GM19023 (cell line): ENCODE data around the gene FOXP1.

Experiments
- ATAC-seq: cut with Tn5 transposase; IDR thresholded peaks from one replicate; pipeline ENCODE4 v1.9.1; 2021; ENCODE audit warnings: mild to moderate bottlenecking, moderate library complexity; ENCODE audit not compliant: unreplicated experiment

FOXP1 gene

DNA sequence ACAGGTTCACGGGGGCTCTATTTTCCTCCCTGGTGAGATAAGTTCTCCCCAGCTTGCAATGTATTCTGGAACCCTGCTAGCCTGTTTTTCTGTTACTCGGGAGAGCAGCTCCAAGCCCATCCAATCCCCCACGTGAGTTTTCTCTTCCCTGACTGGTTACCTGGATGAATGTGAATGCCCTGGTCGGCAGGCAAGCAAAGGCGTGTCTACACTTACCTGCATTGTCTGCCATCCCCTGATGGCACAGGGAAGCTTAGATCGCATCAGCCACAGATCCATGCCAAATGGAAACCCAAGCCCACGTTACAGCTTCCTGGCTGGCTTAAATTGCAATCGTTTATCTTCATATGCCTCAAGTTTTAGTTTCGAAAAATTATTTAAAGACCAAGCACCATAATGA, 149.9 kb downstream of the FOXP1 start:
- ATAC-seq: no peak

DNA sequence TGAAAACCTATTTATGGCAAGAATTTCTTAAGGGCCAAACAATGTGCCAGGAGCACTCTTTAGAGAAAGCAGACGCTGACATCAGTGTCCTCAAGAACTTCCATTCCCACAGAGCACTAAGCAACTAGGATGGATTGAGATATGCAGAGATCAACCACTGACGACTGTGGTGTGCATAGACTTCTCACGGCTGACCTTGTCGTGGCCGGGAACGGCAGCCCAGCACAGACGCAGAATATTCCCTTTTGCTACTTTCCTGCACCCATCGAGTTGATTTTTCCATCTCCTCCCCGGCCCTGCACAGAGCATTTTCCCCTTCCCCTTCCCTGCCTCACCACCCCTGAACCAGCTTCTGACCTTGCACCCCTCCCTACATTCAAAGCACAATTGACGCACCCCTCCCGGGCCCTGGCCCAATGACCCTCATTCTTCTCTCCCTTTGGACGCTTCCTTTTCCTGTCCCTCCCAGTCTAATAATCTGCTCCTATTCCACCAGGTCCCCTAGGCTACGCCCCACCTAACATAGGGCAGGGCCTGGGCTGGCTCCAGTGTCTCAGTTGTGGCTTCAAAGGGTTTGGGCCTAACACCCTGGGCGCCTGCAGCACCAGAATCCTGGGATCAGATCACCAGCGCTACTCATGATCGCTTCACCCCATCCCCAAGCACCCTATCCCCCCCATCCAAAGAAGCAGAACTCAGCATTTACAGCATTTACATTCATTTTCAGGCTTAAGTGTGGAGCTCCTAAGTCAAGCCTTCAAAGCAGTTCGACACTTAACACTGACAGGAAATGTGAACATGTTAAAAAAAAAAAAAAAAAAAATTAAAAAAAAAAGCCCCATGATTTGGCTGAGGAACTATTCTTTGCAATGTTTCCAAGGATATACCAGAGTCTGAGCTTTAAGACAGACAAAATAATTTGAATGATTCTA, 151.2 kb downstream of the FOXP1 start:
- ATAC-seq: no peak

DNA sequence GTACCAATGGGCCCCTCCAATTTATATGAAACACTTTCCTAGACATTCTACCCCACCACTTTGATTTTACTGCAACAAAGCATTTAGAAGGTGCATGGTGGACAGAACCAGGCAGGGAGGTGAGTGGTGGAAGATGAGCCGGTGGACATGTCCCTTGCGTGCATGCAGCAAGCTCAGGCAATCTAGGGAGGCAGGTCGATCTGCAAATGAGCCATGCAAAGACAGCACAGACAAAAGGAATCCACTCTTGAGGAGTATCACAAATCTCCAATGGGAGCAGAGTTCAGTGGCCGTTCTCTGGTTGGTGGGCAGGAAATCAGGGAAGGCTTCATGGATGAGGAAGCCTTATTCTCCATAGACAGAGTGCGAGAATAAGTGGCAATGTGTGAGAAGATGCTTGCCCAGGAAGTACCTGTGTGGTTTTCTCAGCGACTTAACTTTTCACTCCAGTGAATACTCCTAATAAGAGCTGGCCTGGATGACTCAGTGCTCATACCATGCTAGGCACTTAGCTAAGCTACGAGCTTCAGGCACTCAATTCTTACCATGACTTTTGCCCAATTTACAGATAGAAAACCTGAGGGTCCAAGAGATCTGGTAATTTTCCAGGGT, 152.5 kb downstream of the FOXP1 start:
- no peak for ATAC-seq

DNA sequence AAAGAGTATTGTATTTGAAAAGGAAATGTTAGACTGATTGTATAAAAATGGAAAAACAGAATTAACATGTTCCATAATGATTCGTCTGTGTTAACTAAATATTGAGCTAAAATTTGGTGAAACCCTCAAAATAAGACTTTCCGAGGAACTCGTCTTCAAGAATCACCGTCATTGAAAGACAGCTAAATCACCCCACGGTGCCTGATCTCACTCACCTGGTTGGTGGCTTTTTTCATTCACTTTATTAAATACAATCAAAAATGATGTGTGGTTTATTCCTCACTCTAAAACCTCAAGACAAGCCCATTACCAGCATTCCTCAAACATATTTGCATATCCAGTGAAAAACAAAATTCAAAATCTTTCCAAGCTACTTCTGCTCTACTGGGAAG, 153.9 kb downstream of the FOXP1 start:
- ATAC-seq: no peak

DNA sequence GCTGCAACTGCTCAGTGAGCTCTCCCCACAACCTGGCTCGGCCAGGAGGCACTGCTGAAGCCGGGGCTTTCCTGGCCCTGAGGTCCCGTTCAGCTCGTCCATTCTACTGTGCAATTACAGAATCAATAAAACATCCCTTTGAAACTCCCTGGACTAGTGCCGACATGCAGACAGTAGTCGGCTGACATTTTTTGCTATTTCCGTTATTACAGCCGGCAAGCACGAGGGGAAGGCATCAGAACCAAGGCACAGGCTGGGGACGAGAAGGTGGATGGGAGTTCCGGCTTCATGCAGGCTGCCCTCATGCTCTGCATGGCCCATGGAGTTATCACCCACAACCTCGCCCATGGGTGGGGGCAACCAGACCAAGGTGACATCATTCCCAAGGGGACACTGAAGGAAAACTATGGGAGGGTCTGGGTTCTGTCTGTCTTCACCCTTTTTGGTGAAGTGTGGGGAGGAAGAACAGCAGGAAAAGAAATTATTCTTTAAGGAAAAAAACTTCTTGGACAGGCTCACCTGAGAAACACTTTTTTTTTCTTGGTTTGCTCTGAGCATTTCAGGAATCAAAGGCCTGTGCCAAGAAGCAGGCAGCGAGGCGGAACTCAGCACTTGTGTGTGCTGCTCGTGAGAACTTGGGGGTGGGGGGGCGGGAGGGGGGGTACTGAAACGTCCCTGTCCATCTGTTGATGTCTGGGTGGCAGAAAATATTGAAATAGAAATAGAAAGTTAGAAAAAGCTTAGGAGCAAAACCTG, 154.5 kb downstream of the FOXP1 start:
- ATAC-seq: no peak

DNA sequence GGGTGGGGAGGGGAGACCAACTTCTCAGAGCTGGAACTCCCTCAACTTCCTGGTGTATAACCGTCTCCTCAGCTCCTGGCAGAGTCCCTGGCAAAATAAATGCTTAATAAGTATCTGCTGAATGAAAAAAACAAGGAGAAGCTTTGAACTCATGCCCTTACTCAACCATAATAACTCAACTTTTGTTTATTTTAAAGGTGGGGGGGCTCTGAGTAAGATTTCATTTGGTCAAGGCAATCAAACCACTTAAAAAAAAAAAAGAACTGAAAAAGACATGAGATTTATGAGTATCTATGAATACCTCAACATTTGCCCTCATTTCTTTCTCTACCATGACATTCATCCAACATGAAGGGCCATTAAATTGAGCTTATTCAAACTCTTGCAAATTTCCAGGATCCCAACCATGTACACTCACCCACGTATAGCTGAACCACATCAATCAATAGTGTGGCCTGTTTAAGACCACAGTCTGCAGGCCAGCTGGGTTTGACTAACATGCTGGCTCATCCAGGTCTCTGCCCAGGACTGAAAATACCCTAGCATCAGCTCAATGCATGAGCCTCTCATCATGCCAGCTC, 157.9 kb downstream of the FOXP1 start:
- no peak for ATAC-seq

DNA sequence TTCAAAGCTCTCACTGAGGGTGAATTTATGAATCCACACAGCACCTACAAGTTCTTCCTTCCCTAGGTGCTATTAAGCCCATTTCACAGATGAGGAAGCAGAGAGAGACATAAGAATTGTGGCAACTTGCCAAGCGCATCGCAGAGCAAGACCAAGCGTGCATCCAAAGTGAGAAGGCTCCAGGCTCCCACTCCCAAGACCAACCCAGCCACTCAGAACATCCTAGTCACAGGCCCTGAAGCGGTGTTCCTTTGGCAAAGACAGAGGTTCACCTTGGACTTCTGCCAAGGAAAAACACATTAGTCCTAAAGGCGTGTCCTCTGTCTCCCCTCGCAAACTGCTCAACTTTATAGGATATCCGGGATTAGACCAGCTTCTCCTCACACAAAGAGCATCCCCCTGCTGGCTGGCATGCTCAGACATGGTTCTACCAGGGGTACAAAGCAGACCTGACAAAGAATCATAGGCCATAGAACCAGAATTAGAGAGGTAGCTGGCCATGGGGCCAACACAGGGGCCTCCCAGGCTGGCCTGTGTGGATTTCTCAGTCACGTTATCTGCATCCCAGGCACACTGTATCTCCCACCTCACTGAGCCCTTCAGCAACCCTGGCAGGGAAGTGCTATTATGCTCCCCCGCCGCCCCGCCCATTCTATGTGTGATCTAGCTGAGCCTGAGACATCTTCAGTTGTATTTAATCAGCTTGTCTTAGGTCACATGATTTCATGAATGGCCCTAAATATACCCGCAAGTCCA, 160.2 kb downstream of the FOXP1 start:
- ATAC-seq: no peak

DNA sequence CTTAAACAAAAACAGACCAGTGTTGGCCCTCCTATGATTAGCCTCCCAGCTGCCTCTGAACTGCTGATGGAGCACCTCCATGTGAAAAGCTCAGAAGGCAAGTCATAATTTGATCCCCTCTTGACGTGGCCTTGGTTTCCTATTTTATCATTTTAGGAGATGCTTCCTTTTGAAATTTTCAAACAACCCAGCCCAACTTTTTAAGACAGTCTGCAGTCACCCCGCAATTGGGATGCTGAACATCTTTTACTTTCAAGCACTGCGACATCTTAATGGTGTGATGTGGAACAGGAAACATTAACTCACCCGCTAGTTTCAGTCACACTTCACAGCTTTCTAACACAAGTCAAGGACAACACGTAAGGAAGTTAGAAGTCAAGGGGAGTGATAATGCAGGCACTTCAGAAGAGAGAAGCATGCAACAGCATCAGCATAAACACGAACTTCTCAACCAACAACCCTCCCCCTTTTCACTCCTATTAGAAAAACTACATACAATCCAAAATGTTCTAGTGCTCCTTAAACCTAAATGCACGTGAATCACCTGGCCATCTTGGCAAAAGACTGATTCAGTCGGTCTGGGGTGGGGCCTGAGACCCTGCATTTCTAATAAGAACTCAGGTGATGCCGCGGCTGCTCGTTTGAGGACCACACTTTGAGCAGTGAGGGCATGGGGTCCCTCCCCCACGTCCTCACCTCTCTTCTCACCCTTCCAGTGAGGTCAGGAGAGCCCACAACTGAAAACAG, 161.5 kb downstream of the FOXP1 start:
- peak; percentile 82 for ATAC-seq

DNA sequence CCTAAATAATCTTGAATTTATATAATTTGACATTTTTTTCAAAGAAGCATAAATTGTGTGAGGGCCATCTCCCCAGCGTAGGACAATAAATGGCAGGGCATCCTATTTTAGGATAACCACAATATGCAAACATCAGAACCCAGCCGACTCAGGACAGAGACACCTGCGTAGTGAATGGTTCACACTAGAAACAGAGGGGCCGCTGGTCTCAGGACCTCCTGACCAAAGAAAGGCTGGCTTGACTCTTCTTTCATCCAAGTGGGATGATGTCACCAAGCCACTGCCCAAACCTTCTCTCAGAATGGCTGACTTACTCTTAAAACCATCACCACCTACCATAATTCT, 162.1 kb downstream of the FOXP1 start:
- ATAC-seq: peak; percentile 57

DNA sequence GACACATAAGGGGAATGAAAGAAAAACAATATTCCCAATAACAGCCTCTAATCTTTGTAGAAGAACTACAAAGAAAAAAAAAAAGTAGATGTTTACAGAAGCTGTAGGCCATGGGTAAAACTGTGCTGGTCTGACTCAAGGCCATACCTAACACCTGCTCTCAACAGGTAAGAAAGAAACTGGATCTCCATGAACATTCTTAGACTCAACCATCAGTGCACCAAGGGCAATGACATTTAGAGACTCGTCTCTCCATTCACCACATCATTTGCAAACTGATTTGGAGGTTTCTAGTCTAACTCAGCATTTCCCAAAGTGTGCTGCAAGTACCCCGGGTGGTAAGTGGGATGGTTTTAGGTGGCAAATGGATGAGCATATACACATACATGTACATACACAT, 164.2 kb downstream of the FOXP1 start:
- no peak for ATAC-seq

DNA sequence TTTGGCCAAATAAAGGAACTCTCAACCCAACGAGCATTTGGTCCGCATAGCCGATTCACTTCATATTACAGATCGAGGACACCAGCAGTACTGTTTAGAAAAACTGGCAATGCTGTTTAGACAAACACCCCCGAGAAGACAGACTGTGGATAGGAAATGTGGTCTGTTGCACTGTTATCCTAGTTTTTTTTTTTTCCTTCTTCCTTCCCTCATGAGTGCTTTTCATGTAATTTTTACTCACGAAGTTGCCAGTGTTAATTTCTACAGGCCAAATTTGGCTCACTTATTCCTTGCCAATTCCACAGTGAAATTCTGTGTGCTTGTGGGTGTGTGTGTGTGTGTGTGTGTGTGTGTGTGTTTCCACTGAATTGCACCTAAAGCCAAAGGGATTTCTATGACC, 165.7 kb downstream of the FOXP1 start:
- ATAC-seq: no peak

DNA sequence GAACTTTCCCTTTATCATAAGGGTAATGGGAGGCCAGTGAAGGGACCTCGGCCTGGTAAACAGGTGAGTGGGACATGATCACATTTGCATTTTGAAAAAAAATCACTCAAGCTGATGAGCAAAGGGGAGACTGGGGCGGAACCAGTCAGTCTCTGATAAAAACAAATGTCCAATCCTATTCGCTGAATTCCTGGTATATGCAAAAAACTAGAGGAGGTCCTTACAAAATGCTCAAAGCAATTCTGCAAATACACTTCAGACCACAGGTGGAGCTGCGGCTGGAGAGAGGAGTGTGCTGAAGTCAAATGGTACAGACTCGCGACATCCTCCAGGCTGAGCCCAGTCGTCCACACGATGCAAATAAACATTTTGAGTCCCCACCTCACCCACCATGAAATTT, 166.7 kb downstream of the FOXP1 start:
- no peak for ATAC-seq

DNA sequence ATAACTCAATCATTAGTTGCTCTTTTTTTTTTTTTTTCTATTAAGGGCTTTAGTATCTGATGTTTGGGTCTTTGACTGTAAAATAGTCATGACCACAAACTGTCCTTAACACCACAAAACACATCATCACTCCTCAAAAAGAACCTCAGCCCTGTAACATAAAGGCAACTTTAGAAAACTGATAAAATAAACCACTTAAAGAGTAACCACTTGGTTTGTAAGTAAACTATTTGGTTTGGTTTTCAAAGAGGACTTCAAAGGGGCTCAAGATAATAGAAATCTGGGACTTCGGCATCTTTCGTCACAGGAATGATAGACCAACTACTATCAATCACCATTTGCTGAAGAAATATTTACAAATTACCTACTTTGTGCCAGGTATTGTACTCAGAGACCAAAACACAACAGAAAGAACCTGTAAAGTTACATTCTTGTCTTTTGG, 167.8 kb downstream of the FOXP1 start:
- ATAC-seq: no peak

DNA sequence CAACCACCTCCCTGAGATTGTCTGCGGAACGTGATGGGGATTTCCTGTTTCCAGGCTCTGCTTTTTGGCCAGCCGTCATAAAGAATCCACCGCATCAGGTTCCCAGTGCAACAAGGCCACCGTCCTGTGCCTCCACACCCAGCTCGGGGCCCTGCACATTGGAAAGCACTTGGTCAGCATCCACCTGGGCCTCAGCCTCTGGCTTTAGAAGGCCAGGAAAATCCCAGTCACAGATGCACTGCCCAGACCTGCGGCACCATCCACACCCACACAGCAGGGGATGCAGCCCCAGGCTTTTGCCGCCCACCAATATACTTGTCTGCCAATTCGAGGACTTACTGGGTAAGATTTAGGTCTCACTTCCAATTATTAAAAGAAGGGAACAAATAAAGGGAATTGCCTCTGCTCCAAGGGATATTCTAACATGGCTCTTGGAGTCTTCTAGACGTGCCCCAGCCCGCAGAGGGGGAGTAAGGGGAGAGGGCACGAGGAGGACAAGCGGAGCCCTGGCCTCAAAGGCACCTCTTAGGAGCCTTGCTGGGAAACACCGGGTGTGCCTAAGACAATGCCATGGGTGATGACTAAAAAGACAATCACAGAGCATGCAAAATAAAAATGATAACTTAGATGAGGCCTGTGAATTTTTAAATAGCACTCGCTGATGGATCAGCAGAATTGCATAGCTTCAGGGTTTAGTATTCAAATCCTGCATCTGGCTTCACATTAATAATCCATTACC, 169.2 kb downstream of the FOXP1 start:
- no peak for ATAC-seq

DNA sequence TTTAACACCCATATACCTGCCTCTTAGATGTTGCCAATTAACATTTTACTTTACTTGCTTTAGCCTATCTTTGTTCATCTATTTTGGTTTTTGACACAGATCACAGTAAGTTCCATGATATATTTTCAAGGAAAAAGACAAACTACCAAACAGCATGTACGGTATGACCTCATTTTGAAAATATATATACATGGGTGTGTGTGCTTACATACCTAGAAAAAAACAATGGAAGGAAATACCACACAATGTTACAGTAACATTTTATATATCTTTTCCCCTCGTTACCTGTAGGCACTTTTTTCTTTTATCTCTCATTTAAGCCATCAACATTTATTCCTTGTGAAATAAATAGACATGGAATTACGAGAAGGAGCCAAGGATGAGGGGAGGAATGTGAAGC, 170.0 kb downstream of the FOXP1 start:
- no peak for ATAC-seq

DNA sequence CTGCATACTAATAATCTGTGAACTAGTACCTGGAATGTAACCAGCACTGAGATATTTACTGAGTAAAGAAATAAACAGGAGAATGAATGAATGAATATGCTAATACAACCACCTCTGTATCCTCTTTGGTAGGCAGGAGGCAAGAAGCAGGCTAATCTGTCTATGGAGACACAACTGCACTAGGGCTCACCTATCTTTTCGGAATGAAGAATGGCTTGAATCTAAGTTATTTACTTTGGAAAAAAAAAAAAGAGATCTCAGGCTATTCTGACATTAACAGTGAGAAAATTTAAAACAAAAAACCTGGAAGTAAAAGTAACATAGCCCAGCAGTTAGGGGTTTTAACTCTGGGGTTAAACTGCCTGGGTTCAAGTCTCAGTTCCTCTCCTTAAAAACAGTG, 174.2 kb downstream of the FOXP1 start:
- no peak for ATAC-seq

DNA sequence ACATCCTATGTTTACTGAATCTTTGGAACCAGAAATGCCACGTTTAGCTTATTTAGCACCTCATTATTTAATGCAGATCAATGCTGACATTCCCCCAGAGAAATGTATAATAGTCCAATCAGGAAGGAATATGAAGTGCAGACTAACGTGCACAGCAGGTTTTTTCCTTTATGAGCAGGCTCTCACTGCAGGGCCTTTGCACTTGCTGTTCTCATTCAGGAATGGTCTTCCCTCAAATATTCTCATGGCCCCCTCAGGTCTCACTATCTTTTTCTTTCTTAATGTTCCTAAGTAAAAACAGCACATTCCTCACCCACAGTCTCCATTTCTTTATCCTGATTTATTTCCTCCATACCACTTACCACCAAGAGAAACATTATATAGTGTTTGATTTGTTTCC, 174.6 kb downstream of the FOXP1 start:
- ATAC-seq: no peak

DNA sequence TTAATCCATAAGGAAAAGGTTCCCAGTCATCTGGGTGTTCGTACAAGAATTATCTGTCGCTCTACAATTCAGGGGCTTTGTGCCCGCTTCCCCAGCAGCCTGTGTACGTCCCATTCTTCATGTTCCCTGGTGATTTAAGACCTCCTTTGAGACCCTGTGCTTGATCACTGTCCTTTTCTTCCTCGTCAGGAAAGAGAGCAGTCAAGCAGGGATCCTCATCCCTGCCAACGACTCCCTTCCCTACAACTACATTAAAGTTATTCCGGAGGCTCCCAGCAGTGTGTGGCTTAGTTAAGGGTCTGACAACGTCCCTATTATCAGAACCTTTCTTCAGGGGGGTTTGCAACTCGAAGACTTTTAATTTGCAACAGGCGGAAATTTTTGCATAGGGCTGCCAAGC, 175.7 kb downstream of the FOXP1 start:
- ATAC-seq: no peak
